Measurements from ENCODE around the gene NEK1.
A peak's percentile ranks its signal among the peaks of the same experiment; 100 is the strongest.

The NEK1 gene

GRCh38 chr4:169618986-169619385 lies 6.6 kb upstream of the NEK1 start:
- H3K36me3 Mint-ChIP-seq = peaks cover 3% of the 10 kb centered on the region
- no peaks in the 10 kb centered on the region for H3K27me3 Mint-ChIP-seq
- H3K4me3 Mint-ChIP-seq = peak overlapping the region; percentile 90
- H3K9me3 Mint-ChIP-seq = no peaks in the 10 kb centered on the region
- peaks cover 65% of the 10 kb centered on the region for H3K4me1 Mint-ChIP-seq
- peak overlapping the region; percentile 99 for H3K27ac Mint-ChIP-seq

GRCh38 chr4:169618286-169618685 lies 5.9 kb upstream of the NEK1 start:
- Mint-ChIP-seq H3K9me3 (no peaks in the 10 kb centered on the region), H3K4me1 (peaks cover 61% of the 10 kb centered on the region), H3K27me3 (no peaks in the 10 kb centered on the region), H3K4me3 (peak overlapping the region; percentile 90), H3K27ac (peak overlapping the region; percentile 99), H3K36me3 (no peaks in the 10 kb centered on the region)

DNA sequence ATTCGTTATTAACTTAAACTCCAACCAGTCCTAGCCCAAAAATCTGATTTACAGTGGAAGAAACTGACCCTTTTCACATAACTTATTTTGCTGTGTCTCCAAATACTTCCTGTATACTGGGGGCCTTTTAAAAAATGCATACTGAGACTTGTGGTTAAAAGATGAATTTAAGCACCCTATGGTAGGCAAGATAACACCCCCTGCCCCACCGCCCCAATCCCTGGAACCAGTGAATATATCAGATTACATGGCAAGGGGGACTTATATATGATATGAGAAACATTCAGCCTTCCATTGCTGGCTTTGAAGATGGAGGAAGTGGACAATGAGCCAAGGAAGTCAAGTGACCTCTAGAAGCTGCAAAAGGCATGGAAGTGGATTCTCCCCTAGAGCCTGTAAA lies 4.9 kb upstream of the NEK1 start:
- Mint-ChIP-seq H3K4me3 (no peak overlapping the region), H3K4me1 (peaks cover 59% of the 10 kb centered on the region), H3K9me3 (no peaks in the 10 kb centered on the region), H3K27ac (peak overlapping the region; percentile 70), H3K36me3 (no peaks in the 10 kb centered on the region), H3K27me3 (no peaks in the 10 kb centered on the region)

- Mint-ChIP-seq H3K27ac (peak overlapping the region; percentile 51), H3K4me3 (no peak overlapping the region), H3K4me1 (peaks cover 55% of the 10 kb centered on the region)
Observed at GRCh38 chr4:169616846-169617245, 4.5 kb upstream of the NEK1 start.

DNA sequence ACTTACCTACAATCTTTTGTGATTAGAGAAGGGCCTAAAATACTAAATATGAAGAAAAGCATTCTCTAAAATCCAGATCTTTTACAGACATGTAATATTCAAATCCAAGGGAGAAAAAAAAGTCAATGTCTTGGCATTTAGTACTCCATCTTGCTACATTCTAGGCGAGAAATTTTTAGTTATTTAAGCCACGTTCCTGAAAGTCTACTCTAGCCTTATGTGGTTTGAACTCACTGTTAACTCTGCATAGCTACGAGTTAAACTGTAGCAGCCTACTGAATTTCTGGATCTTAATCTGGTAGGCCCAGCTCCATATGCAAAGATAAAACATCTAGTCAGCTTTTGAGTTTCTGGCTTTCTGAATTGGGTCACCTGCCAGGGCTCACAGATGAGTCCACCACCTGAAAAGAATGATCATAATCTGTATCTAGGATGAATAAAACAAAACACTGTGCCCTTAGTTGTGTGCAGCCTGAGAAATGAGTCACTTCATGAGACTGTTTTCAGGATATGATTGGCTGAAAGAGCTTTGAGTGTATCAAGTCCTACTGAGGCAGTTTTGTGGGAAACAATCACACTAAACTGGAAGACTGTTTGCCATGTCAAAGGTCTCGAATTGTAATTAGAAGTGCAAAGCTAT lies 3.2 kb upstream of the NEK1 start:
- no peak overlapping the region for H3K4me3 Mint-ChIP-seq
- H3K27ac Mint-ChIP-seq = peak overlapping the region; percentile 83

More at GRCh38 chr4:169616846-169617245, 4.5 kb upstream of the NEK1 start:
- no peaks in the 10 kb centered on the region for H3K36me3 Mint-ChIP-seq
- H3K9me3 Mint-ChIP-seq = no peaks in the 10 kb centered on the region
- no peaks in the 10 kb centered on the region for H3K27me3 Mint-ChIP-seq

GRCh38 chr4:169612871-169613859 lies 782 bp upstream of the NEK1 start:
- Mint-ChIP-seq H3K4me1 (peaks cover 51% of the 10 kb centered on the region), H3K9me3 (no peaks in the 10 kb centered on the region), H3K27me3 (no peaks in the 10 kb centered on the region), H3K36me3 (peaks cover 2% of the 10 kb centered on the region), H3K27ac (peak overlapping the region; percentile 98), H3K4me3 (peak overlapping the region; percentile 98)

More for the DNA sequence above, 3.2 kb upstream of the NEK1 start:
- H3K9me3 Mint-ChIP-seq = no peaks in the 10 kb centered on the region
- peaks cover 2% of the 10 kb centered on the region for H3K36me3 Mint-ChIP-seq
- H3K27me3 Mint-ChIP-seq = no peaks in the 10 kb centered on the region
- H3K4me1 Mint-ChIP-seq = peaks cover 62% of the 10 kb centered on the region

DNA sequence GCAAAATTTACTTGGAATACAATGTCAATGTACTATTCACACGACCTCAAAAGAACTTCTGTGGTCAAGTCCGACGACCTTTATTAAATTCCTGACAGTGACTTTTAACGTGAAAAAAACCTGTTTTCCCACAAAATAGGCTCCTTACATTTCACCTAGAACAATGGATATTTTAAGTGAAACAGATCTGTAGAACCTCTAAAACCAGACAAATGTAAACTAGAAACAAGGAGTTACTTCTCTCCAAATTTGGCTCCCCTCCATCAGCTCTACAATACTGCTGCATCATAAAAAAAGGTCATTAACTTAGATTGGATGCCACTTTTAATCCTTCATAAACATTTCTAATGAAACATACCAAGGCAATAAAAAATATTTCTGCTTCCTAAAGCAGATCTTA lies 1.2 kb downstream of the NEK1 start:
- Mint-ChIP-seq H3K4me1 (peaks cover 52% of the 10 kb centered on the region), H3K4me3 (peak overlapping the region; percentile 98), H3K27ac (peak overlapping the region; percentile 4), H3K36me3 (peaks cover 5% of the 10 kb centered on the region), H3K9me3 (no peaks in the 10 kb centered on the region), H3K27me3 (no peaks in the 10 kb centered on the region)

GRCh38 chr4:169604903-169605331 lies 7.5 kb downstream of the NEK1 start:
- no peaks in the 10 kb centered on the region for H3K27me3 Mint-ChIP-seq
- H3K4me1 Mint-ChIP-seq = peaks cover 38% of the 10 kb centered on the region
- no peak overlapping the region for H3K27ac Mint-ChIP-seq
- no peaks in the 10 kb centered on the region for H3K9me3 Mint-ChIP-seq
- no peak overlapping the region for H3K4me3 Mint-ChIP-seq
- H3K36me3 Mint-ChIP-seq = peaks cover 8% of the 10 kb centered on the region

- H3K36me3 Mint-ChIP-seq = peaks cover 8% of the 10 kb centered on the region
- peak overlapping the region; percentile 2 for H3K27ac Mint-ChIP-seq
- H3K9me3 Mint-ChIP-seq = no peaks in the 10 kb centered on the region
- no peak overlapping the region for H3K4me3 Mint-ChIP-seq
- no peaks in the 10 kb centered on the region for H3K27me3 Mint-ChIP-seq
- H3K4me1 Mint-ChIP-seq = peaks cover 38% of the 10 kb centered on the region
Observed at GRCh38 chr4:169604131-169604900, 8.1 kb downstream of the NEK1 start.

- Mint-ChIP-seq H3K36me3 (peaks cover 8% of the 10 kb centered on the region), H3K9me3 (no peaks in the 10 kb centered on the region), H3K4me3 (no peak overlapping the region), H3K4me1 (peaks cover 38% of the 10 kb centered on the region), H3K27me3 (no peaks in the 10 kb centered on the region), H3K27ac (no peak overlapping the region)
Observed at GRCh38 chr4:169603312-169603711, 9.1 kb downstream of the NEK1 start.

DNA sequence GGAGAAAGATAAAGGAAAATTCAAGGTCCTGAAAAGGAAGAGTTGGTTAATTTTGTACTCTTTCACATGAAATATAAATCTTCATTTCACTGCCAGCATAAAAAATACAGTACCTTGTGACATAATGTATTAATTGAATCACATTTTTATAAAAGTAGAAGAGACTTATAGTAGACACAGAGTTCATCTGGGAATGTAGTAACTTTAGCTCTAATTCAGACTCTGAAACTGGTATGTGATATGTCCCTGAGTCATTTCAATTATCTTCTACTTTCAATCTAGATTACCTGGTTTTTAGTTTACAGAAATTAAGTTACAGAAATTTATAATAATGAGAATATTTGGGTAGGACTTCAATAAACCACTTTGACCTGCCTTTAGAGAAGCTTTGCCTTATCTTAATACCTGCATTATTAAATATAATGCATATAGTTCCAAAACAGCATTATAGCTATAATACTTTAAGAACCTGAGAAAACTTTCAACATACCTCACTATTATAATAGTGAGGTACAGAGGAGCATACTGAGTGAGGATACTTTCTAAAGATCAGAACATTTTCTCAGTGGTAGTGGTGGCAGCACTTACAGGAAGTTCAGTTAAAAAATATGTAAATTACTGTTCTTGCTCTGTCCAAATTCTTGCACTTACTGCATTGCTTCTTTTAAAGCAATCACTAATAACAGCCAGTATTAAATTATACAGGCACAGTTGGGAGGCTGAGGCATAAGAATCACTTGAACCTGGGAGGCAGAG lies 11.2 kb downstream of the NEK1 start:
- Mint-ChIP-seq H3K4me1 (peaks cover 21% of the 10 kb centered on the region), H3K4me3 (no peak overlapping the region), H3K9me3 (no peaks in the 10 kb centered on the region), H3K27me3 (no peaks in the 10 kb centered on the region), H3K27ac (no peak overlapping the region), H3K36me3 (peaks cover 8% of the 10 kb centered on the region)

DNA sequence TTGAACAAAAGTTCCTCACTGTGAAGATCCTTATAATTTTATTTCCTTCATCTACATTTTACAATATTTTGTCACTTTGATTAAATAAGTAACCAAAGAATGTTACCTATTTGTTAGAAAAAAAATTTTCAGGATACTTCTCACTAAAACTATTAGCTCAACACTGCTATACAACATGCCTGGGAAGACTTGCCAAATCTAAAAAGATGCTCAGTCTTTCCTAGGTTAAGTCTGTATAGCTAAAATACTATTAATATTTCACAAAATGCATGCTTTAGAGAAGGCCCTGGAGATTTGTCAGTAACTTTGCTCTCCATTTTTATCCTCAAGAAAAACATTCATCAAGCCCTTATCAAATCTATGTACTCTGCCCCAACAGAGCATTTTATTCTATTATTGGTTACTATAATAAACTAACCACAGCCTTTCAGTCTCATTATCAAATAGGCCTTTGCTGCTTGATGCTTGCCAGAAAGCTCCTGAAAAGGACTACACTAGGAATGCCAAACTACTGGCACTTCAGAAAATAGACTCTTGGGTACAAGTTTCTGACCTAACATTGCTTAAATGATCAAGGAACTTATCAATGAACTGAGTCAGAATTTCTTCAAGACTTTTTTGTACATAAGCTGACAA lies 17.7 kb downstream of the NEK1 start:
- no peak overlapping the region for H3K27ac Mint-ChIP-seq
- peaks cover 8% of the 10 kb centered on the region for H3K36me3 Mint-ChIP-seq
- H3K9me3 Mint-ChIP-seq = no peaks in the 10 kb centered on the region
- no peaks in the 10 kb centered on the region for H3K4me1 Mint-ChIP-seq
- no peaks in the 10 kb centered on the region for H3K27me3 Mint-ChIP-seq
- no peak overlapping the region for H3K4me3 Mint-ChIP-seq

DNA sequence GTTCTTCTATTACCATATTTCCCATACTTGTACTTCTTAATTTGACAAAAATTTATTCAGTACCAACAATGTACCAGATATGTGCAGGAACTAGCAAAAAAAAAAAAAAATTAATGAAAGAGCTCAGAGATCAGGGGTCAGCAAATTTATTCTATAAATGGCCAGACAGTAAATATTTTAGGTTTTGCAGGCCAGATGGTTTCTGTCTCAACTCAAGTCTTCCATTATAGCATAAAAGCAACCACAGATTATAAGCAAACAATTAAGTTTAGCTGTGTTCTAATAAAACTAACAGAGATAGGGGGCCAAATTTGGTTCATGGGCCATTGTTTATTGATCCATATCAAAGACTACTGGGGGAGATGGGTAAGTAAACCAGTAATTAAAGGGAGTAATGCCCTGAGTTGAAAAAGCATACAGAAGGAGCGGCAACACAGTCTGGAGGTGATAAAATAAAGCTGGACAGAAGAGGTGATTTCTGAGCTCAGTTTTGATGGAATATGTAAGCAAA lies 19.3 kb downstream of the NEK1 start:
- H3K27ac Mint-ChIP-seq = no peak overlapping the region

GRCh38 chr4:169583563-169583962 lies 28.8 kb downstream of the NEK1 start:
- Mint-ChIP-seq H3K27me3 (no peaks in the 10 kb centered on the region), H3K36me3 (peaks cover 12% of the 10 kb centered on the region), H3K27ac (no peak overlapping the region), H3K4me3 (no peak overlapping the region), H3K4me1 (no peaks in the 10 kb centered on the region), H3K9me3 (no peaks in the 10 kb centered on the region)

More for the DNA sequence above, 19.3 kb downstream of the NEK1 start:
- Mint-ChIP-seq H3K9me3 (no peaks in the 10 kb centered on the region), H3K36me3 (peaks cover 10% of the 10 kb centered on the region), H3K4me1 (no peaks in the 10 kb centered on the region), H3K4me3 (no peak overlapping the region), H3K27me3 (no peaks in the 10 kb centered on the region)
